ENCODE results near the gene NADK.

DNA sequence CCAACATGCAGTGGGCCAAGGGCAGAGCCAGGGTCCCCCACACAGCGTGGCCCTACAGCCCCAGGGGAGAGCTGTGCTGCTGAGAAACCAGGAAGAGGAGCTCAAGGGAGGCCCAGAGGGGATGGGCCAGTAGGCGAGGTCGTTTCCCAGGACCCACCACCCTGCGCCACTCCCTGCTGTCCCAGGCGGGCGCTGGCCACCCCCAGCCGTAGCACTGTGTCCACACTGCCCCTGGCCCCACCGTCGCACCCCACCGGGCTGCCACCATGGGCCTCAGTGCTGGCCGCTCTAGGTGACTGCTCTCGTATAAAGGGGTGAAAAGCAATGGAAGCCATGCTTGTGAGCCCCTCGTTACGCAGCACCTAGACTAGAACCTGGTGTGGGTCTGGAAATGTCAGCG lies 22.4 kb downstream of the NADK start:
- TF ChIP-seq, protein P1, sequence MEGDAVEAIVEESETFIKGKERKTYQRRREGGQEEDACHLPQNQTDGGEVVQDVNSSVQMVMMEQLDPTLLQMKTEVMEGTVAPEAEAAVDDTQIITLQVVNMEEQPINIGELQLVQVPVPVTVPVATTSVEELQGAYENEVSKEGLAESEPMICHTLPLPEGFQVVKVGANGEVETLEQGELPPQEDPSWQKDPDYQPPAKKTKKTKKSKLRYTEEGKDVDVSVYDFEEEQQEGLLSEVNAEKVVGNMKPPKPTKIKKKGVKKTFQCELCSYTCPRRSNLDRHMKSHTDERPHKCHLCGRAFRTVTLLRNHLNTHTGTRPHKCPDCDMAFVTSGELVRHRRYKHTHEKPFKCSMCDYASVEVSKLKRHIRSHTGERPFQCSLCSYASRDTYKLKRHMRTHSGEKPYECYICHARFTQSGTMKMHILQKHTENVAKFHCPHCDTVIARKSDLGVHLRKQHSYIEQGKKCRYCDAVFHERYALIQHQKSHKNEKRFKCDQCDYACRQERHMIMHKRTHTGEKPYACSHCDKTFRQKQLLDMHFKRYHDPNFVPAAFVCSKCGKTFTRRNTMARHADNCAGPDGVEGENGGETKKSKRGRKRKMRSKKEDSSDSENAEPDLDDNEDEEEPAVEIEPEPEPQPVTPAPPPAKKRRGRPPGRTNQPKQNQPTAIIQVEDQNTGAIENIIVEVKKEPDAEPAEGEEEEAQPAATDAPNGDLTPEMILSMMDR (IDR thresholded peaks at IDR 0.05): no peak
- TF ChIP-seq POLR2A (IDR thresholded peaks at IDR 0.05): no peak
